Transverse colon (tissue), 4 donors: Measurements from ENCODE around the gene AHDC1.
A peak's percentile ranks its signal among the peaks of the same experiment; 100 is the strongest.

Source experiments
- CTCF ChIP-seq, 5 experiments: fragments of 200-600 bp in 3 of 5; fragments of 450-650 bp in 2 of 5; sonication (generic) in 3 of 5; IDR thresholded peaks; 1 replicate in 2 of 5; 2 replicates in 3 of 5; pipeline ENCODE4 v1.5.1; 2016 to 2017; ENCODE audit warnings: antibody characterized with exemption in 5 of 5, inconsistent platforms in 3 of 5, mild to moderate bottlenecking in 2 of 5, moderate library complexity in 1 of 5
- POLR2AphosphoS5 ChIP-seq, 3 donors: sonication (generic); formaldehyde crosslinking; IDR thresholded peaks; one replicate each; pipeline ENCODE4 v1.6.1; 2016; ENCODE audit warnings: antibody characterized with exemption in 3 of 3

- TF ChIP-seq POLR2AphosphoS5 (IDR thresholded peaks at IDR 0.05) (peak; percentile 68 to 74 (median 74)), CTCF (IDR thresholded peaks at IDR 0.05) (no peak)
Measured at GRCh38 chr1:27557596-27558340, 46.2 kb downstream of the AHDC1 start.
